Stimulated activated CD8-positive, alpha-beta memory T cell treated with anti-CD3 and anti-CD28 coated beads, Interleukin-7, amount 100 ng/mL, for 48 hours (primary cell): ENCODE results near the gene RGL4.
"Not testable (repeated sequence)": the region's sequence is repeated elsewhere in the genome, so short reads cannot be mapped to it uniquely, and the experiment has no call there.

Experiments used
- DNase-seq, 2 donors: peaks; one replicate each; pipeline ENCODE4 v3.0.0-alpha.2; 2020; ENCODE audit warnings: low read depth in 1 of 2; ENCODE audit errors: extremely low read depth in 1 of 2

RGL4 gene

GRCh38 chr22:23690713-23691112 lies at the start of gene RGL4:
RGL4 (plus strand) TSS chr22:23691013; CDS start chr22:23692031, 1,018 bp downstream.
- DNase-seq = no peak

GRCh38 chr22:23646526-23646925 lies 44.3 kb upstream of the RGL4 start:
- not testable (repeated sequence) for DNase-seq

- DNase-seq = no peak
Observed at GRCh38 chr22:23649071-23649501, 41.7 kb upstream of the RGL4 start.

- DNase-seq = no peak
Observed at GRCh38 chr22:23651676-23652075, 39.1 kb upstream of the RGL4 start.

GRCh38 chr22:23652286-23652685 lies 38.5 kb upstream of the RGL4 start:
- DNase-seq = no peak

GRCh38 chr22:23652711-23653110 lies 38.1 kb upstream of the RGL4 start:
- no peak for DNase-seq

GRCh38 chr22:23655891-23656475 lies 34.8 kb upstream of the RGL4 start:
- DNase-seq = no peak

GRCh38 chr22:23657727-23658126 lies 33.1 kb upstream of the RGL4 start:
- DNase-seq = no peak

GRCh38 chr22:23660381-23660780 lies 30.4 kb upstream of the RGL4 start:
- not testable (repeated sequence) for DNase-seq

GRCh38 chr22:23670378-23671295 lies 20.2 kb upstream of the RGL4 start:
- no peak for DNase-seq

GRCh38 chr22:23671387-23671786 lies 19.4 kb upstream of the RGL4 start:
- not testable (repeated sequence) for DNase-seq

GRCh38 chr22:23672307-23673049 lies 18.3 kb upstream of the RGL4 start:
- not testable (repeated sequence) for DNase-seq

GRCh38 chr22:23673050-23673620 lies 17.7 kb upstream of the RGL4 start:
- no peak for DNase-seq

GRCh38 chr22:23673826-23674690 lies 16.8 kb upstream of the RGL4 start:
- no peak for DNase-seq

- DNase-seq = not testable (repeated sequence)
Observed at GRCh38 chr22:23674886-23675501, 15.8 kb upstream of the RGL4 start.

- DNase-seq = no peak
Observed at GRCh38 chr22:23675502-23676415, 15.1 kb upstream of the RGL4 start.

GRCh38 chr22:23676841-23677700 lies 13.7 kb upstream of the RGL4 start:
- not testable (repeated sequence) for DNase-seq

- DNase-seq = no peak
Observed at GRCh38 chr22:23677701-23677995, 13.2 kb upstream of the RGL4 start.
